ENCODE results near the gene LY6G5C.

The LY6G5C gene

DNA sequence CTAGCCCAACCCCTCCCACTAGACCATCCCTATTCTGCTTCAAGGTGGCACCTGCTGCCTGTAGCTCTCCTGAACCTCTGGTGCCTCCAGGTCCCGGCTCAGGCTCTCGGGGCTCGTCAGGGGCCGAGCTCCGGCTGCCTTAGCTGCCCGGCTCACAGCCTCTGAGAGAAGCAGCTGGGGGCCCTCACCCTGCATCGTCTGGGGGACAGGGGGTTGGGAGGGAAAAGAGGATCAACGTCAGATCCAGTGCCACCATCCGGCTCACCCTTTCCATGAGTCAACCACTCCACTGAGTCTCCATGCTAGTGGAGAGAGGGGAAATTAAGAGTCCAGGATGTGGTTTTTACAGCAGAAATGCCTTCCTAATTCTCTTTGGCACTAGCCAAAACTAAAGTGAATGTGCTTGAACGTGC, 41.4 kb downstream of the LY6G5C start:
- no peak for DNase-seq

DNA sequence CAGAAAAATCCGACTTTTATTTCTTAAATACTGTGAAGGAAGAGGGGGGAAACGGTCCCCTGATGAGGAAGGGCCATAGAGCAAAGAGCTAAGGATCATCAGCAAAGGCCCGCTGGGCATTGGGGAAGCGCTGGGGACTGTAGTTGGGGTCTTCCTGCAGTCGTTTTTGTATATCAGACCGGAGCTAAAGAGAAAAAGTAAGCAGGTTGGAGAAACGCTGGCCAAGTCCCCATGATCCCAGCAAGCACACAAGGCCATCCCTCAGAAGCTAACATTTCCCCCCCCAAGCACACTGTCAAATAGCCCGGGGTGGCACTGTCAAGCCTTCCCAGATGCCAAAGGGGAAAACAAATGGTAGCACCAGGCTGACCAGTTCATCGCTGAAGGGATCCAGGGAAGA, 41.8 kb downstream of the LY6G5C start:
- no peak for DNase-seq

DNA sequence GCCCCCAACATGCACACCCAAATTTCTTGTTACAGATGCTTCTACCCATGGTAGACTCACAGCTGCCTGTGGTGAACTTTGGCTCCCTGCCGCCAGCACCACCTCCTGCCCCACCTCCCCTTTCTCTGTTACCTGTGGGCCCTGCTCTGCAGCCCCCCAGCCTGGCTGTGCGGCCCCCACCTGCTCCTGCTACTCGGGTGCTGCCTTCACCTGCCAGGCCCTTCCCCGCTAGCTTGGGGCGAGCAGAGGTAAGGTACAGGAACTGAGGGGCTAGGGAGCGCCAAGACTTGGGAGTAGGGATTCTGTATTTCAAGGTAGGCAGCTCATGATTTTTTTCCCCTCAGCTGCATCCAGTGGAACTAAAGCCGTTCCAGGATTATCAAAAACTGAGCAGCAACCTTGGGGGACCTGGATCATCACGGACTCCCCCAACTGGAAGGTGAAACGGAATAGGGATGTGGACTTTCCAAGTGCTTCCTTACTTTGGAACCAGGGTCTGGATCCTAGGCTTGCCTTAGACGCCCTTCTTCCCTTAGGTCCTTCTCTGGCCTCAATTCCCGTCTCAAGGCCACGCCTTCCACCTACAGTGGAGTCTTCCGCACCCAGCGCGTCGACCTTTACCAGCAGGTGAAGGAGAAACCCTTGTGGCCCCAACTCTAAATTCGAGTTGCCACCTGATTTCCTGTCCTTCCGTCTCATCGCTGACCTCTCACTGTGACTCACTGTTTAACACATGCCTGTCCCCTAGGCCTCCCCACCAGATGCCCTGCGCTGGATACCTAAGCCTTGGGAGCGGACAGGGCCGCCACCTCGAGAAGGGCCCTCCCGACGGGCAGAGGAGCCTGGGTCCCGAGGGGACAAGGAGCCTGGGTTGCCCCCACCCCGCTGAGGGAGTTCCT, 43.9 kb downstream of the LY6G5C start:
- DNase-seq, result no peak

DNA sequence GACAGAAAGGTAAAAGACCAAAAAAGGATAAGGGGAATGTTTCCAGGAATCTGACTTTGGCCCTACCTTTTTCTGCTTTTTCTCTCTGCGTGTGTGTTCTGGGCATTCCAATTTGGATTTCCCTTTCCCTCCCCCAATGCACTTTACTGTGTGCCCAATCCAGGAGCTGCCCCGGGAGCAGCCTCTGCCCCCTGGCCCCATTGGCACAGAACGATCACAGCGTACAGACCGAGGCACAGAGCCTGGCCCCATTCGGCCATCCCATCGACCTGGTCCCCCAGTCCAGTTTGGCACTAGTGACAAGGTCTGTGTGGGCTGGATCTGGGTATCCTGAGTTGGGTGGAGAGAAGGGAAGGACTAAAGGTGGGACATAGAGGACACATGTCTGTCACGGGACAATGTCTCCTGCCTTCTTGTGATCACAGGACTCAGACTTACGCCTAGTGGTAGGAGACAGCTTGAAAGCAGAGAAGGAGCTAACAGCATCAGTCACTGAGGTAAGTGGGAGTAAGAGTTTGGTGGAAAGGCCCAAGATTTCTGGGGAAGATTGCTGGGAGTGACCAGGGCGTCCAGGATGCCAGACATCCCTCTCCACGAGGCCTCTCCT, 45.8 kb downstream of the LY6G5C start:
- no peak for DNase-seq

DNA sequence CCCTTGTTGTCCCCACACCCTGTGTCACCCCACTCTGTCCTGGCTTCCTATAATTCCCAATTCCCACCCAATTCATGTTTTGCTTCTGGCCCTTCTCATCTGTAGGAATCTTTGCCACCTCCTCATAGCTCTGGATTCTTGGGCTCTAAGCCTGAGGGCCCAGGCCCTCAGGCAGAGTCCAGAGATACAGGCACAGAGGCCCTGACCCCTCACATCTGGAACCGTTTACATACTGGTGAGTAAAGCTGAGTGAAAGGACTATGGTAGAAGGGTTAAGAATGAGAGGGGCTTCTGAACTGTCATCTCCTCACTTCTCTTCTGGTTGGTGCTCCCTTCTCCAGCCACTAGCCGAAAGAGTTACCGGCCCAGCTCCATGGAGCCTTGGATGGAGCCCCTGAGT, 46.7 kb downstream of the LY6G5C start:
- no peak for DNase-seq

DNA sequence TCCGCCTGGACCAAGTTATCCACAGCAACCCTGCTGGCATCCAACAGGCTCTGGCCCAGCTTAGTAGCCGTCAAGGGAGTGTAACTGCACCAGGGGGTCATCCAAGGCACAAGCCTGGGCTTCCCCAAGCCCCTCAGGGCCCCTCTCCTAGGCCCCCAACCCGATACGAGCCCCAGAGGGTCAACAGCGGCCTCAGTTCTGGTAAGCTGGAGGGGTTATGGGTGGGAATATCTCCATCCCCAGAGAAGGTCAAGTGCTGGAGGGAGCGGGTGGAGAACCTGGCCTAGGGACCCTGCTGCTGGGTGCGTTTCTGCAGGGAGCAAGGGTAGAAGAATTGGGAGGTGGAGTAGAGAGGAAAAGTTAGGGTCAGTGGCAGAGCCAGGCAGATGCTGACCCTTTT, 47.4 kb downstream of the LY6G5C start:
- no peak for DNase-seq

DNA sequence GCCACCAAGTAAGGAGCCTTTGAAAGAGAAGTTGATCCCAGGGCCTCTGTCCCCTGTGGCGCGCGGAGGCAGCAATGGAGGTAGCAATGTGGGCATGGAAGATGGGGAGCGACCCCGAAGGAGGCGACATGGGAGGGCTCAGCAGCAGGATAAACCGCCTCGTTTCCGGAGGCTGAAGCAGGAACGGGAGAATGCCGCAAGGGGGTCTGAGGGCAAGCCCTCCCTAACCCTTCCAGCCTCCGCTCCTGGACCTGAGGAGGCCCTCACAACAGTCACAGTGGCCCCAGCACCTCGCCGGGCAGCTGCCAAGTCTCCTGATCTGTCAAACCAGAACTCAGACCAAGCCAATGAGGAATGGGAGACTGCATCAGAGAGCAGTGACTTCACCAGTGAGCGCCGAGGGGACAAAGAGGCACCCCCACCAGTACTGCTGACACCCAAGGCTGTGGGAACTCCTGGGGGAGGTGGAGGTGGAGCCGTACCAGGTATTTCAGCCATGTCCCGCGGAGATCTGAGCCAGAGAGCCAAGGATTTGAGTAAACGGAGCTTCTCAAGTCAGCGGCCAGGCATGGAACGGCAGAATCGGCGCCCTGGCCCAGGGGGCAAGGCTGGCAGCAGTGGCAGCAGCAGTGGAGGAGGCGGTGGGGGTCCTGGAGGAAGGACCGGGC, 48.5 kb downstream of the LY6G5C start:
- no peak for DNase-seq

DNA sequence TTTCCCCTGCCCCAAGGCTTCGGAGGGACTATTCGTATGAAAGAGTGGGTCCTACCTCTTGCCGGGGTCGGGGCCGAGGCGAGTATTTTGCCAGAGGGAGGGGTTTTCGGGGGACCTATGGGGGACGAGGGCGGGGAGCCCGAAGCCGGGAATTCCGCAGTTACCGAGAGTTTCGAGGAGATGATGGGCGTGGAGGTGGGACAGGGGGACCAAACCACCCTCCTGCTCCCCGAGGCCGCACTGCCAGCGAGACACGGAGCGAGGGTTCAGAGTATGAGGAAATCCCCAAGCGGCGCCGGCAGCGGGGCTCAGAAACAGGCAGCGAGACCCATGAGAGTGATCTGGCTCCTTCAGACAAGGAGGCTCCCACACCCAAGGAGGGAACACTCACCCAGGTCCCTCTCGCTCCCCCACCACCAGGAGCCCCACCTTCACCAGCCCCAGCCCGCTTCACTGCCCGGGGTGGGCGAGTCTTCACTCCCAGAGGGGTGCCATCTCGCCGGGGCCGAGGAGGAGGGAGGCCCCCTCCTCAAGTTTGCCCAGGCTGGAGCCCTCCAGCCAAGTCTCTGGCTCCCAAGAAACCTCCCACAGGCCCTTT, 49.1 kb downstream of the LY6G5C start:
- no peak for DNase-seq

DNA sequence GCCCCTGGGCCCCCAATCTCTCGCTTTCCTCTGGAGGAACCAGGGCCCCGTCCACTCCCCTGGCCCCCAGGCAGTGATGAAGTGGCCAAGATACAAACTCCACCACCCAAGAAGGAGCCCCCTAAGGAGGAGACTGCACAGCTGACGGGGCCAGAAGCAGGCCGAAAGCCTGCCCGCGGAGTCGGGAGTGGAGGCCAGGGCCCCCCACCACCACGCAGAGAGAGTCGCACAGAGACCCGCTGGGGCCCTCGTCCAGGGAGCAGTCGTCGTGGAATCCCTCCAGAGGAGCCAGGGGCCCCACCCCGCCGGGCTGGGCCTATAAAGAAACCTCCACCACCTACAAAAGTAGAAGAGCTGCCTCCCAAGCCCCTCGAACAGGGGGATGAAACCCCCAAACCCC, 49.7 kb downstream of the LY6G5C start:
- DNase-seq, result no peak

DNA sequence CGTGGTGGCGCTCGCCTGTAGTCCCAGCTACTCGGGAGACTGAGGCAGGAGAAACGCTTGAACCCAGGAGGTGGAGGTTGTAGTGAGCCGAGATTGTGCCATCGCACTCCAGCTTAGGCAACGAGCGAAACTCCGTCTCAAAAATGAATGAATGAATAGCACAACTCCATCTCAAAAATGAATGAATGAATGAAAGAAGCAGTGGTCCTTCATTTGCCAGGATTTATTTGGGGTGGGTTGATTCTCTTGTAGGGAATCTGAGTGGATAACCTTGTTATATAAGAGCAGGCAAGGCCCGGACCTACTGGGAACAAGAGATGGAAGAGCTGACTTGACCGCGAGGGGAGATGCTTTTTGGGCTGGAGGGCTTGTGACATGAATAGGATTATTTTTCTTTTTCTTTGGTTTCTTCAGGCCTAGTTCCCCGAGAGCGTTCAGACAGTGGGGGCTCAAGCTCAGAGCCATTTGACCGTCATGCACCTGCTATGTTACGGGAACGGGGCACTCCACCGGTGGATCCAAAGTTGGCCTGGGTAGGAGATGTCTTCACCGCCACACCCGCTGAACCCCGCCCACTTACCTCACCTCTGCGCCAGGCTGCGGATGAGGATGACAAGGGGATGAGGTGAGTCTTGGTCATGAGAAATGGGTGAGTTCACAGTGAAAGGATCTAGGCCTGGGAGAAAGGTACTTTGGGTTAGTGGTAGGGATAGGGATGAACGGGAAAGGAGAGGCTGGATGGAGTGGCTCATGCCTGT, 50.5 kb downstream of the LY6G5C start:
- no peak for DNase-seq

DNA sequence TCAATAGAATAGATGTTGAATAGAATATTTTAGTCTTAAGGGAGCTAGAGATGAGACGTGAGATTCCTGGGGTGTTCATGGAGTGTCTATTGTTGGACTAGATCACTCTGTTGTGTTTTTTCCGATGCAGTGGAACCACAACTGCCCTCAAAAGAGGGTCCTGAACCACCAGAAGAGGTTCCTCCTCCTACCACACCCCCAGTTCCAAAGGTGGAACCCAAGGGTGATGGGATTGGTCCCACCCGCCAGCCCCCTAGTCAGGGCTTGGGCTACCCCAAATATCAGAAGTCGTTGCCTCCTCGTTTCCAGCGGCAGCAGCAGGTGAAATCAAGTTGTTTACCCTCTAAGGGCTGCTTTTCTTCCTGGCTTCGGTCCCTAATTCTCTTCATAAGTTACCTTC, 51.9 kb downstream of the LY6G5C start:
- no peak for DNase-seq

DNA sequence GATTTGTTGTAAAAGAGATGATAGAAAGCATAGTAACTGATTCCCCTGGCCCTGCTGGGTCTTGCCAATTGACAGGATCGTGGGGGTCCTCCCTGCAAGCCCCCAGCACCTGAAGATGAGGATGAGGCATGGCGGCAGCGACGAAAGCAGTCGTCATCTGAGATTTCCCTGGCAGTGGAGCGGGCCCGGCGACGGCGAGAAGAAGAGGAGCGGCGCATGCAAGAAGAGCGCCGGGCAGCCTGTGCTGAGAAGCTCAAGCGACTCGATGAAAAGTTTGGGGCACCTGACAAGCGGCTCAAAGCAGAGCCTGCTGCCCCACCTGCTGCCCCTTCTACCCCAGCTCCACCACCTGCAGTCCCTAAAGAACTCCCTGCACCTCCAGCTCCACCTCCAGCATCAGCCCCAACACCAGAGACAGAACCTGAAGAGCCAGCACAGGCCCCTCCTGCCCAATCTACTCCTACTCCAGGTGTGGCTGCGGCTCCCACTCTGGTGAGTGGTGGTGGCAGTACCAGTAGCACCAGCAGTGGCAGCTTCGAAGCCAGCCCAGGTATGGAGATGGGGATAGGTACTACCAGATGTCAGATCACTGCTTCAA, 53.1 kb downstream of the LY6G5C start:
- DNase-seq, result no peak

DNA sequence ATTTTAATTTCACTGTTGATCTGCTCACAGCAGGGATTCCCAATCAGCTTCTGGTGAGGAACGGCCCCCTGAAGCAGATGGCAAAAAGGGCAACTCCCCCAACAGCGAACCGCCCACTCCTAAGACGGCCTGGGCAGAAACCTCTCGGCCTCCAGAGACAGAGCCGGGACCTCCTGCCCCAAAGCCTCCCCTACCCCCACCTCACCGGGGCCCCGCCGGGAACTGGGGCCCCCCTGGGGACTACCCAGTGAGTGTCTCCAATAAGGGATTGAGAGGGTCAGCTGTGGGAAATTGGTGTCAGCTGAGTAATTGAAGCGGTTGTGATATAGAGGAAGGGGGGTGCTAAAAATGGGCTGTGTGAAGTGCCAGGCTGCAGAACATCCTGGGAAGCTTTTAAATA, 53.9 kb downstream of the LY6G5C start:
- no peak for DNase-seq
